A549 (cell line): ENCODE data around the gene PAK3. TPM values are rescaled to one million over a fixed set of nuclear protein-coding genes. Genes with fewer than 3 reads are reported as not detected.

ENCODE experiments used
- ATAC-seq, 2 experiments: fragments of 200-7000 bp in 1 of 2; fragments of >200 bp in 1 of 2; cut with Nextera tagmentation in 1 of 2; cut with Tn5 transposase in 1 of 2; 3 replicates each; pipeline versions ENCODE4 v1.8.0 to v1.9.1; 2018 to 2020; ENCODE audit warnings: mild to moderate bottlenecking in 1 of 2, moderate library complexity in 1 of 2
- CTCF ChIA-PET: fragments of 300-600 bp; sonication (Branson Sonifier 250); formaldehyde crosslinking; extraction: SDS; loops from one replicate; lab custom pipeline; 2021; ENCODE audit warnings: antibody characterized with exemption, inconsistent platforms; lab: Yijun Ruan, JAX
- POLR2A ChIA-PET: fragments of 350-600 bp; formaldehyde crosslinking; extraction: SDS; loops from one replicate; lab custom pipeline; 2021; ENCODE audit warnings: antibody characterized with exemption, inconsistent platforms; lab: Yijun Ruan, JAX
- DNase-seq, 2 experiments: peaks; one replicate each; pipeline versions ENCODE4 v3.0.0 to v3.0.0-alpha.2; 2011 to 2016; ENCODE audit warnings: low read depth in 1 of 2, low spot score in 1 of 2
- FAIRE-seq: peaks from 2 replicates; lab custom pipeline; 2011; peaks lifted over from hg19 to GRCh38; lab: Jason Lieb, UNC
- H3K27ac ChIP-seq, 2 experiments: fragments of >200 bp; sonication (Bioruptor Twin); formaldehyde crosslinking; 3 replicates each; pipeline ENCODE4 v1.5.1; 2016 to 2017
- H3K4me1 ChIP-seq: fragments of >200 bp; sonication (Bioruptor Twin); formaldehyde crosslinking; 3 replicates; pipeline ENCODE4 v1.6.1; 2016
- H3K4me2 ChIP-seq: fragments of >200 bp; sonication (Bioruptor Twin); formaldehyde crosslinking; 3 replicates; pipeline ENCODE4 v1.6.1; 2016
- H3K4me3 ChIP-seq: fragments of >200 bp; sonication (Bioruptor Twin); formaldehyde crosslinking; 3 replicates; pipeline ENCODE4 v1.5.1; 2016
- H3K9me3 ChIP-seq: fragments of >200 bp; sonication (Bioruptor Twin); formaldehyde crosslinking; 3 replicates; pipeline ENCODE4 v1.6.1; 2016
- ATOH8 ChIP-seq: fragments of 250-450 bp; sonication (Bioruptor Pico); IDR thresholded peaks from 2 replicates; pipeline ENCODE4 v1.5.0; 2020; ENCODE audit warnings: low read depth, mild to moderate bottlenecking, moderate library complexity
- BHLHE40 ChIP-seq: IDR thresholded peaks from 2 replicates; pipeline ENCODE4 v1.6.1; 2012; ENCODE audit warnings: low read depth, low read length, inconsistent platforms
- CTCF ChIP-seq: fragments of >200 bp; sonication (Bioruptor Twin); formaldehyde crosslinking; IDR thresholded peaks from 3 replicates; pipeline ENCODE4 v1.5.1; 2016
- EHF ChIP-seq: fragments of 250-450 bp; sonication (Bioruptor Pico); IDR thresholded peaks from 2 replicates; pipeline ENCODE4 v1.5.0; 2020; ENCODE audit warnings: mild to moderate bottlenecking
- EHMT2 ChIP-seq: fragments of 200-600 bp; sonication (generic); IDR thresholded peaks from 2 replicates; pipeline ENCODE4 v1.6.1; 2016; ENCODE audit warnings: antibody characterized with exemption, low read depth, mild to moderate bottlenecking, moderate library complexity
- EP300 ChIP-seq, 2 experiments: fragments of >200 bp; sonication (Bioruptor Twin); formaldehyde crosslinking; IDR thresholded peaks; 2 replicates in 1 of 2; 3 replicates in 1 of 2; pipeline ENCODE4 v1.6.1; 2016 to 2017
- FOSB ChIP-seq: fragments of 250-450 bp; sonication (Bioruptor Pico); IDR thresholded peaks from 2 replicates; pipeline ENCODE4 v1.5.0; 2020; ENCODE audit warnings: mild to moderate bottlenecking, moderate library complexity
- FOSL2 ChIP-seq, 2 experiments: fragments of 450-650 bp in 1 of 2; fragments of >200 bp in 1 of 2; sonication (Bioruptor Twin) in 1 of 2; formaldehyde crosslinking; IDR thresholded peaks; 2 replicates each; pipeline versions ENCODE4 v1.5.0 to v1.6.1; 2016 to 2020; ENCODE audit warnings: mild to moderate bottlenecking in 1 of 2, moderate library complexity in 1 of 2
- GATA3 ChIP-seq: IDR thresholded peaks from 2 replicates; pipeline ENCODE4 v1.6.1; 2012; ENCODE audit warnings: borderline replicate concordance
- NFE2L2 ChIP-seq: fragments of 150-350 bp; conservative IDR thresholded peaks from 2 replicates; pipeline ENCODE4 v1.6.1; 2014; ENCODE audit warnings: low read length
- NPAS2 ChIP-seq: fragments of 250-450 bp; sonication (Bioruptor Pico); IDR thresholded peaks from 2 replicates; pipeline ENCODE4 v1.8.0; 2022; ENCODE audit warnings: mild to moderate bottlenecking, moderate library complexity, borderline replicate concordance
- PBX3 ChIP-seq: IDR thresholded peaks from 2 replicates; pipeline ENCODE4 v1.6.1; 2012
- RCOR1 ChIP-seq: fragments of 150-350 bp; IDR thresholded peaks from 2 replicates; pipeline ENCODE4 v1.6.1; 2014; ENCODE audit warnings: antibody characterized with exemption, low read length, low read depth
- RFX5 ChIP-seq: fragments of 450-650 bp; IDR thresholded peaks from 2 replicates; pipeline ENCODE4 v1.7.1; 2014; ENCODE audit warnings: antibody characterized with exemption, mild to moderate bottlenecking, moderate library complexity
- TP53 ChIP-seq: fragments of 250-450 bp; sonication (Bioruptor Pico); IDR thresholded peaks from 2 replicates; pipeline ENCODE4 v1.5.0; 2021; ENCODE audit warnings: mild to moderate bottlenecking, moderate library complexity
- ZC3H11A ChIP-seq: fragments of 450-650 bp; IDR thresholded peaks from 2 replicates; pipeline ENCODE4 v1.6.1; 2014; ENCODE audit warnings: antibody characterized with exemption, mild to moderate bottlenecking
- ZFP36 ChIP-seq: fragments of 450-650 bp; IDR thresholded peaks from 2 replicates; pipeline ENCODE4 v1.6.1; 2014; ENCODE audit warnings: borderline replicate concordance; ENCODE audit not compliant: partially characterized antibody
- WGBS: methylation state at CpG from one replicate; pipeline ENCODE4 v1.1.6; 2017; ENCODE audit errors: missing lambda C conversion rate; 5-methylcytosine and 5-hydroxymethylcytosine counted together
- polyA plus RNA-seq, 4 experiments: library from polyadenylated mRNA; depleted of rRNA in 3 of 4; stranded (reverse); fragments of >200 nt; fragmentation: RNase III in 1 of 4; extraction: RNeasy Plus Mini Kit Qiagen cat#74134 plus additional on column Dnase treatment in 1 of 4; gene quantifications; 2 replicates in 3 of 4; 3 replicates in 1 of 4; pipeline ENCODE4 v1.2.3, GENCODE V29; 2011 to 2017
- small RNA-seq, 6 experiments: library from RNA; depleted of rRNA; stranded (forward); fragments of <200 nt; gene quantifications; one replicate each; pipeline ENCODE3, GENCODE V24; 2012

The PAK3 gene
- polyA plus RNA-seq, 2 of the 4 experiments (the other 2 are of a cell fraction) = 0.06 to 0.17 TPM

- no peaks in the 10 kb centered on the region for H3K4me1 ChIP-seq
- 0% methylated on average over 2 of the region's 2 CpGs for WGBS
- DNase-seq (no peak), ATAC-seq (no peak)
- H3K27ac ChIP-seq = no peak overlapping the region
- POLR2A ChIA-PET = no interaction called here
- H3K9me3 ChIP-seq = no peaks in the 10 kb centered on the region
- no peak overlapping the region for H3K4me3 ChIP-seq
- no peak overlapping the region for H3K4me2 ChIP-seq
- CTCF ChIA-PET = interaction anchor here (0.6 kb wide), 1 partner anchor 92 kb away, joined by 4 read pairs; no protein-coding TSS in a partner anchor
- no peak for TF ChIP-seq CTCF
- no peak for TF ChIP-seq ZC3H11A
- TF ChIP-seq RCOR1 = no peak
- no peak for TF ChIP-seq EP300 (IDR thresholded peaks at IDR 0.05)
- no peak for TF ChIP-seq PBX3
- TF ChIP-seq NPAS2 (CRISPR knock-in tag) = no peak
- no peak for TF ChIP-seq ZFP36
- TF ChIP-seq FOSB (CRISPR knock-in tag) = no peak
- TF ChIP-seq, all 56 proteins: peak for 0
- no peak for FAIRE-seq
Observed at GRCh38 chrX:111265486-111265885, 169.5 kb downstream of the PAK3 start.

GRCh38 chrX:111268506-111268905 lies 172.5 kb downstream of the PAK3 start:
- DNase-seq (no peak), ATAC-seq (no peak), FAIRE-seq (no peak)
- CTCF ChIA-PET = no interaction called here
- Histone ChIP-seq H3K4me1 (no peaks in the 10 kb centered on the region), H3K9me3 (no peaks in the 10 kb centered on the region), H3K4me2 (no peak overlapping the region), H3K27ac (no peak overlapping the region), H3K4me3 (no peak overlapping the region)
- TF ChIP-seq PBX3 (no peak), FOSB (CRISPR knock-in tag) (no peak), GATA3 (no peak), EHF (CRISPR knock-in tag) (no peak)
- POLR2A ChIA-PET = no interaction called here
- WGBS = 0% methylated on average over 2 of the region's 2 CpGs

GRCh38 chrX:111270339-111270738 lies 174.3 kb downstream of the PAK3 start, which contains the start of gene CAPN6:
Gene CAPN6, minus strand, starts transcription at chrX:111270483. Its CDS starts 6,547 bp downstream, at chrX:111263936.
- no peak for ATAC-seq
- ChIA-PET CTCF (no interaction called here), POLR2A (no interaction called here)
- H3K4me3 ChIP-seq = no peak within 1 kb of the TSS
- no peak within 1 kb of the TSS for H3K4me2 ChIP-seq
- no peak within 1 kb of the TSS for H3K27ac ChIP-seq
- H3K9me3 ChIP-seq = no peaks in the 10 kb centered on the region
- no peaks in the 10 kb centered on the region for H3K4me1 ChIP-seq
- no peak for FAIRE-seq
- DNase-seq = peak in 1 of 2 experiments; percentile 1
- 10% methylated on average over 6 of the region's 8 CpGs for WGBS
- no peak for TF ChIP-seq BHLHE40
- no peak for TF ChIP-seq TP53 (CRISPR knock-in tag)
- TF ChIP-seq RFX5 = no peak
- no peak for TF ChIP-seq FOSL2 (IDR thresholded peaks at IDR 0.05)
- no peak for TF ChIP-seq FOSL2 (CRISPR knock-in tag; IDR thresholded peaks at IDR 0.05)
- TF ChIP-seq EHMT2 = no peak
- no peak for TF ChIP-seq ATOH8 (CRISPR knock-in tag)
- no peak for TF ChIP-seq NFE2L2
- no peak for TF ChIP-seq FOSB (CRISPR knock-in tag)
- TF ChIP-seq, all 56 proteins: peak for 0

Small RNA genes lying within 50 kb of the gene (small RNA-seq; reads per million reads assigned to genes)
- gene FCF1P4 = 0 reads per million in 6 experiments

Other genes with a start within 250 kb of the PAK3 start
- not detected in 2 replicates for gene CAPN6, start 174.3 kb downstream of the PAK3 start, polyA plus RNA-seq (2011; rRNA removed)
- not detected in 3 replicates for gene CAPN6, start 174.3 kb downstream of the PAK3 start, polyA plus RNA-seq (2017; fragmentation: RNase III; extraction: RNeasy Plus Mini Kit Qiagen cat#74134 plus additional on column Dnase treatment)